HCT116 (cell line): ENCODE measurements around the gene SORL1. TPM values are rescaled to one million over a fixed set of nuclear protein-coding genes. Genes with fewer than 3 reads are reported as not detected.

Experiments used
- ATAC-seq: fragments of 200-7000 bp; cut with Tn5 transposase; 2 replicates; pipeline ENCODE4 v1.9.1; 2020; ENCODE audit warnings: mild to moderate bottlenecking, moderate library complexity
- BruUV-seq: library from RNA; stranded (reverse); fragments of 400-500 nt; replicated peaks from 2 replicates; lab custom pipeline; 2021; lab: Mats Ljungman, UMichigan
- CTCF ChIA-PET: fragments of 300-600 bp; sonication (Branson Sonifier 250); formaldehyde crosslinking; loops from one replicate; lab custom pipeline; 2021; ENCODE audit warnings: antibody characterized with exemption; lab: Charles Lee
- POLR2A ChIA-PET: fragments of 300-600, 350-600 bp; sonication (Branson Sonifier 250); formaldehyde crosslinking; loops from one replicate; lab custom pipeline; 2021; ENCODE audit warnings: antibody characterized with exemption; lab: Charles Lee
- RAD21 ChIA-PET, 2 experiments: fragments of 300-600 bp; sonication (Branson Sonifier 250); formaldehyde crosslinking; loops; one replicate each; lab custom pipeline; 2023; ENCODE audit warnings: low total read pairs in 2 of 2; ENCODE audit not compliant: uncharacterized antibody in 2 of 2, unreplicated experiment in 2 of 2, low non-redundant PET in 1 of 2; lab: Charles Lee
- DNase-seq: peaks from one replicate; pipeline ENCODE4 v3.0.0-alpha.2; 2010; ENCODE audit warnings: low read depth, low spot score
- H2AFZ ChIP-seq: fragments of 200-600 bp; shearing (Covaris generic), sonication (generic); 2 replicates; pipeline ENCODE4 v1.6.1; 2017; ENCODE audit warnings: low read depth, mixed run types, mixed read lengths, antibody characterized with exemption, low read length; ENCODE audit not compliant: poor library complexity, severe bottlenecking
- H3K27ac ChIP-seq: 2 replicates; pipeline ENCODE4 v1.5.1; 2012; ENCODE audit warnings: low read depth, low read length
- H3K27me3 ChIP-seq: fragments of 200-600 bp; sonication (generic); 2 replicates; pipeline ENCODE4 v1.6.1; 2016; ENCODE audit warnings: mixed run types, low read length, mixed read lengths; ENCODE audit not compliant: insufficient read depth
- H3K36me3 ChIP-seq, 2 experiments: fragments of 200-500 bp in 1 of 2; fragments of 200-600 bp in 1 of 2; sonication (Bioruptor generic) in 1 of 2; sonication (generic) in 1 of 2; 2 replicates each; pipeline versions ENCODE4 v1.5.1 to v1.6.1; 2014 to 2016; ENCODE audit warnings: low read length in 2 of 2, inconsistent platforms in 1 of 2, mixed read lengths in 1 of 2, mixed run types in 1 of 2; ENCODE audit not compliant: insufficient read depth in 2 of 2, control insufficient read depth in 1 of 2
- H3K4me1 ChIP-seq, 2 experiments: fragments of 200-600 bp in 1 of 2; sonication (generic) in 1 of 2; 2 replicates each; pipeline versions ENCODE4 v1.5.1 to v1.6.1; 2012 to 2017; ENCODE audit warnings: low read length in 2 of 2, inconsistent platforms in 1 of 2, mild to moderate bottlenecking in 1 of 2, mixed read lengths in 1 of 2, mixed run types in 1 of 2, moderate library complexity in 1 of 2; ENCODE audit not compliant: insufficient read depth in 2 of 2, control insufficient read depth in 1 of 2
- H3K4me2 ChIP-seq: fragments of 200-600 bp; sonication (generic); 2 replicates; pipeline ENCODE4 v1.6.1; 2017; ENCODE audit warnings: mixed run types, low read length, mixed read lengths
- H3K4me3 ChIP-seq, 2 experiments: fragments of 200-600 bp in 1 of 2; sonication (generic) in 1 of 2; replicated peaks in 1 of 2; 2 replicates each; pipeline ENCODE4 v1.5.1; 2011 to 2016; ENCODE audit warnings: low read length in 2 of 2, control low read depth in 1 of 2, low read depth in 1 of 2, mild to moderate bottlenecking in 1 of 2, mixed read lengths in 1 of 2, mixed run types in 1 of 2
- H3K79me2 ChIP-seq: fragments of 200-600 bp; sonication (generic); 2 replicates; pipeline ENCODE4 v1.6.1; 2017; ENCODE audit warnings: mild to moderate bottlenecking, mixed run types, low read length, moderate library complexity, mixed read lengths; ENCODE audit not compliant: insufficient read depth
- H3K9ac ChIP-seq: fragments of 200-600 bp; sonication (generic); 2 replicates; pipeline ENCODE4 v1.6.1; 2016; ENCODE audit warnings: low read length, mixed read lengths
- H3K9me2 ChIP-seq: fragments of 200-600 bp; sonication (generic), shearing (Covaris generic); 2 replicates; pipeline ENCODE4 v1.6.1; 2017; ENCODE audit warnings: mixed run types, mild to moderate bottlenecking, moderate library complexity; ENCODE audit not compliant: insufficient read depth
- H3K9me3 ChIP-seq, 2 experiments: fragments of 200-500 bp in 1 of 2; fragments of 200-600 bp in 1 of 2; sonication (Bioruptor generic) in 1 of 2; sonication (generic) in 1 of 2; 2 replicates each; pipeline ENCODE4 v1.6.1; 2014 to 2017; ENCODE audit warnings: low read length in 2 of 2, mixed read lengths in 2 of 2, inconsistent platforms in 1 of 2, low read depth in 1 of 2, mild to moderate bottlenecking in 1 of 2, mixed run types in 1 of 2, moderate library complexity in 1 of 2; ENCODE audit not compliant: control insufficient read depth in 1 of 2, insufficient read depth in 1 of 2
- H4K20me1 ChIP-seq: fragments of 200-600 bp; sonication (generic), shearing (Covaris generic); 2 replicates; pipeline ENCODE4 v1.6.1; 2017; ENCODE audit warnings: mixed run types, mild to moderate bottlenecking, moderate library complexity; ENCODE audit not compliant: insufficient read depth
- ATF3 ChIP-seq: IDR thresholded peaks from 2 replicates; pipeline ENCODE4 v1.6.1; 2012
- CBX3 ChIP-seq: IDR thresholded peaks from 2 replicates; pipeline ENCODE4 v1.6.1; 2012; ENCODE audit warnings: low read depth
- ELF1 ChIP-seq: IDR thresholded peaks from 2 replicates; pipeline ENCODE4 v1.6.1; 2012; ENCODE audit warnings: low read depth, borderline replicate concordance
- JUND ChIP-seq: IDR thresholded peaks from 2 replicates; pipeline ENCODE4 v1.6.1; 2012
- POLR2AphosphoS5 ChIP-seq: IDR thresholded peaks from 2 replicates; pipeline ENCODE4 v1.6.1; 2011; ENCODE audit warnings: mild to moderate bottlenecking, low read depth, low read length, moderate library complexity
- TCF7L2 ChIP-seq: IDR thresholded peaks from 2 replicates; pipeline ENCODE4 v1.7.0; 2011; ENCODE audit warnings: borderline replicate concordance, inconsistent platforms; ENCODE audit not compliant: insufficient read depth, insufficient read length; ENCODE audit errors: extremely low read depth
- YY1 ChIP-seq: IDR thresholded peaks from 2 replicates; pipeline ENCODE4 v1.6.1; 2011; ENCODE audit warnings: low read length, low read depth, moderate library complexity, mild to moderate bottlenecking; ENCODE audit not compliant: insufficient replicate concordance; ENCODE audit errors: extremely low read depth
- ZFX ChIP-seq: fragments of 450-650 bp; IDR thresholded peaks from 2 replicates; pipeline ENCODE4 v1.6.1; 2017
- intact Hi-C: fragments of 100-400 bp; cut with micrococcal nuclease; formaldehyde crosslinking; loops from 2 replicates; pipeline ENCODE4 v1.10.0; 2022
- total RNA-seq: library from RNA; stranded (reverse); gene quantifications from one replicate; pipeline ENCODE4 v1.2.1, GENCODE V29; 2021; ENCODE audit not compliant: unreplicated experiment
- TF ChIP-seq, protein P1 (sequence below): IDR thresholded peaks from 2 replicates; pipeline ENCODE4 v1.6.1; 2012

The SORL1 gene
- total RNA-seq, 1 experiment from 2014 or later, result 17.4 TPM

GRCh38 chr11:121572571-121573059 is 120.5 kb downstream of the SORL1 start:
- CTCF ChIA-PET, result no interaction called here

DNA sequence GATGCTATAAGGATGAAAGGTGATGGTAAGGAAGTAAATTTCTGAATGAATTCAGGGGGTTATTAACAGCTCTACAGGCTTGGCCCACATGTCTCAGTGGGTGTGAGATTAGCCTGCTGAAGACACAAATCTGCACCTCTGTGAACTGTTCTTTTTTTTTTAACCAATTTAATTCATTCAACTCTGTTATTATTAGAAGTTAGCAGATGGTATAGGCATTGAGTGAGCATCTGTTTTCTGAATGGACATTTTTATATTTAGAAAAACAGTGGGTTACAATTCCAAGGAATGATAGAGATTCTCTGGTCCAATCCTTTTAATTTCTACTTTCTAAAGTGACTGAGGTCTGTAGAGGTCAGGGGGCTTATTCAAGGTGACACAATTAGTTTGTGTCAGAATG is 122.7 kb downstream of the SORL1 start:
- no TSS peak for BruUV-seq
- H3K36me3 ChIP-seq, result no peaks in the 10 kb centered on the region
- RAD21 ChIA-PET, result no interaction called here

More at GRCh38 chr11:121572571-121573059, 120.5 kb downstream of the SORL1 start:
- ChIA-PET POLR2A (no interaction called here), RAD21 (no interaction called here)
- no peak overlapping the region for H2AFZ ChIP-seq
- BruUV-seq, result no TSS peak
- H4K20me1 ChIP-seq, result no peaks in the 10 kb centered on the region
- no peak overlapping the region for H3K9ac ChIP-seq
- H3K9me2 ChIP-seq, result no peaks in the 10 kb centered on the region
- H3K4me3 ChIP-seq, result no peak overlapping the region
- no peaks in the 10 kb centered on the region for H3K9me3 ChIP-seq
- H3K36me3 ChIP-seq, result no peaks in the 10 kb centered on the region
- DNase-seq (no peak), ATAC-seq (no peak)
- no peaks in the 10 kb centered on the region for H3K79me2 ChIP-seq
- no peaks in the 10 kb centered on the region for H3K27me3 ChIP-seq
- no peaks in the 10 kb centered on the region for H3K4me1 ChIP-seq
- intact Hi-C loops, result no loop called here
- no peak overlapping the region for H3K27ac ChIP-seq
- H3K4me2 ChIP-seq, result no peak overlapping the region
- no peak for TF ChIP-seq YY1
- TF ChIP-seq ELF1, result no peak
- TF ChIP-seq CBX3, result no peak

More for the DNA sequence above, 122.7 kb downstream of the SORL1 start:
- ChIA-PET POLR2A (no interaction called here), CTCF (no interaction called here)
- no peaks in the 10 kb centered on the region for H3K27me3 ChIP-seq
- H3K79me2 ChIP-seq, result no peaks in the 10 kb centered on the region
- no peak overlapping the region for H2AFZ ChIP-seq
- no peaks in the 10 kb centered on the region for H3K4me1 ChIP-seq
- H3K9me3 ChIP-seq, result no peaks in the 10 kb centered on the region
- intact Hi-C loops, result no loop called here
- H3K4me2 ChIP-seq, result no peak overlapping the region
- no peaks in the 10 kb centered on the region for H4K20me1 ChIP-seq
- H3K9ac ChIP-seq, result no peak overlapping the region
- no peak overlapping the region for H3K27ac ChIP-seq
- H3K9me2 ChIP-seq, result no peaks in the 10 kb centered on the region
- TF ChIP-seq JUND (no peak), POLR2AphosphoS5 (no peak), ZFX (no peak), ATF3 (no peak), YY1 (no peak), TCF7L2 (no peak), CBX3 (no peak)
- TF ChIP-seq, protein P1, sequence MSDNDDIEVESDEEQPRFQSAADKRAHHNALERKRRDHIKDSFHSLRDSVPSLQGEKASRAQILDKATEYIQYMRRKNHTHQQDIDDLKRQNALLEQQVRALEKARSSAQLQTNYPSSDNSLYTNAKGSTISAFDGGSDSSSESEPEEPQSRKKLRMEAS, result no peak
- DNase-seq (no peak), ATAC-seq (no peak)
- H3K4me3 ChIP-seq, result no peak overlapping the region
